ENCODE measurements around the gene LRRC49. TPM values are rescaled to one million over a fixed set of nuclear protein-coding genes. Genes with fewer than 3 reads are reported as not detected.

LRRC49 gene
- total RNA-seq, 2 donors from 2014 or later: 9.8 to 13.3 TPM

DNA sequence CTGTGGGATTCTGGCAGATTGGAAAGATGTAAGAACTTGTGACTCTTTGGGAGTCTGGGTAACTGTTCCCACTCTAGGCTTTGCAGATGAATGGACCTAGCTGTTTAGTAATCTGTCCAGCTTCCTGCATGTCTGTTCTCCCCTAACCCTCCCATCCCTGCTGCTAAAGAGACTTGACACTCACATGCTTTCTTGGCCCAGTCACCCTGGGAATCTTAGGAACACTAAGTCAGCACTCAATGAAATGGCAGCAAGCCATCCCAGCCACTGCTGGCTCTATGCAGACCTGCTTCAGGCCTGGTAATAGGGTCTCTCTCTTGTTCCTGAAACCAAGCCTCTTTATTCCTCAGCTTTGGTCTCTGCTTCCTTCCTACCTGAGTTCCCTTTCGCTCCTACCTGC is 158.9 kb downstream of the LRRC49 start:
- Histone ChIP-seq H3K4me3 (no peak overlapping the region), H3K36me3 (no peaks in the 10 kb centered on the region), H3K9me3 (no peaks in the 10 kb centered on the region), H3K4me1 (replicated peaks) (peaks cover 10% of the 10 kb centered on the region), H3K27ac (no peak overlapping the region), H3K27me3 (replicated peaks; ENCODE audit: insufficient read depth) (no peaks in the 10 kb centered on the region)
- TF ChIP-seq POLR2AphosphoS5 (IDR thresholded peaks at IDR 0.05) (no peak), POLR2A (IDR thresholded peaks at IDR 0.05) (no peak)
- TF ChIP-seq, protein P1, sequence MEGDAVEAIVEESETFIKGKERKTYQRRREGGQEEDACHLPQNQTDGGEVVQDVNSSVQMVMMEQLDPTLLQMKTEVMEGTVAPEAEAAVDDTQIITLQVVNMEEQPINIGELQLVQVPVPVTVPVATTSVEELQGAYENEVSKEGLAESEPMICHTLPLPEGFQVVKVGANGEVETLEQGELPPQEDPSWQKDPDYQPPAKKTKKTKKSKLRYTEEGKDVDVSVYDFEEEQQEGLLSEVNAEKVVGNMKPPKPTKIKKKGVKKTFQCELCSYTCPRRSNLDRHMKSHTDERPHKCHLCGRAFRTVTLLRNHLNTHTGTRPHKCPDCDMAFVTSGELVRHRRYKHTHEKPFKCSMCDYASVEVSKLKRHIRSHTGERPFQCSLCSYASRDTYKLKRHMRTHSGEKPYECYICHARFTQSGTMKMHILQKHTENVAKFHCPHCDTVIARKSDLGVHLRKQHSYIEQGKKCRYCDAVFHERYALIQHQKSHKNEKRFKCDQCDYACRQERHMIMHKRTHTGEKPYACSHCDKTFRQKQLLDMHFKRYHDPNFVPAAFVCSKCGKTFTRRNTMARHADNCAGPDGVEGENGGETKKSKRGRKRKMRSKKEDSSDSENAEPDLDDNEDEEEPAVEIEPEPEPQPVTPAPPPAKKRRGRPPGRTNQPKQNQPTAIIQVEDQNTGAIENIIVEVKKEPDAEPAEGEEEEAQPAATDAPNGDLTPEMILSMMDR (IDR thresholded peaks at IDR 0.05): no peak
- WGBS: 97% methylated on average over 1 of the region's 1 CpG
- intact Hi-C loops (cut with DNase I): no loop called here
- DNase-seq (ENCODE audit: low spot score): no peak

DNA sequence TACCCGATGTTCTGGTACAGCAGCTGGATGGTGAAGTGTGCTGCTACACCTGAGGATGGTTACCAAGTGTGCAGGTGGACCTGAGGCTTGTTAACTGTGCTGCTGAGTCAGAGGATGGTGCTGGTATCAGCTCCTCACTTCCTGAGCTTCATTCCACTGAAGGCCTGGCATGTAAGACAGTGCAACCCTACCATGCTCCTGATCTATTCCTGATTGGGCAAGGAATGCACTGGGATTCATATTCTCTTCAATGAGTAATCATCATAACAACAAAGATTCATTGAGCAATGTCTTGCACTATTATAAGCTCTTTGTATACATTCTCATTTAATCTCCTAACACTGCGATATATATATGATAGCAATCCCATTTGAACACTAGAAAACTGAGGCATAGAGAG is 159.7 kb downstream of the LRRC49 start:
- no peak for TF ChIP-seq POLR2A (IDR thresholded peaks at IDR 0.05)
- TF ChIP-seq, protein P1 (IDR thresholded peaks at IDR 0.05): no peak
- Histone ChIP-seq H3K27ac (no peak overlapping the region), H3K36me3 (no peaks in the 10 kb centered on the region), H3K27me3 (replicated peaks; ENCODE audit: insufficient read depth) (no peaks in the 10 kb centered on the region), H3K4me3 (no peak overlapping the region), H3K4me1 (replicated peaks) (peaks cover 10% of the 10 kb centered on the region), H3K9me3 (no peaks in the 10 kb centered on the region)
- DNase-seq (ENCODE audit: low spot score): no peak
- intact Hi-C loops (cut with DNase I): no loop called here
- 94% methylated on average over 2 of the region's 2 CpGs for WGBS

DNA sequence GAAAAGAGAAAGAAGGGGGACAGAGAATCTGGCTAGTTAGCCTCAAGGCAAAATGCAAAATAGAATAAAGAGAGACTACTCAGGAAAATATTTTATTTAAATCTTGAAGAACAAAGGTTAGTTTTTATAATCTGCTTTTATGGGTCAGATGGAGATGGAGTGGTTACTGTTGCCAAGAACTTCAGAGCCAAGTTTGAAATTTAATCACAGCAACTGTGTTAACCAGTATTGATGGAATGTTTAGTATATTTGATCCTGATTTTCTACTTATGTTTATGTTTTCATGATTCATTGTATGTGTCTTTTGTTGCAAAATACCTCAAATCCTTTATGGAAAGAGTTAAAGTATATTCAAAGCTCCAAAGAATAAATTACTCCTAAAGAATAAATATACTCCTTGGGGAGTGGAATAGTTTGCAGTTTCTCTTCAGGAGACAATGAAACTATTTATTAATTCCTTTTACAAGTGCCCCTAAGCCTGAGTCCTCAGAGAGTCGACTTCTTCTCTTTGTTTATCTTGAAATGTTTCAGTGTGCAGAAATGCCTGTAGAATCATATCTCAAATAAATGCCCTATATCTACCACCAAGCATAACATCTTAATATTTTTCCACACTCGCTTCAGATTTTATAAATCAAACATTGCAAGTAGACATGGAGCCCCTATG is 161.8 kb downstream of the LRRC49 start:
- Histone ChIP-seq H3K9me3 (no peaks in the 10 kb centered on the region), H3K4me3 (no peak overlapping the region), H3K27me3 (replicated peaks; ENCODE audit: insufficient read depth) (no peaks in the 10 kb centered on the region), H3K4me1 (replicated peaks) (peaks cover 10% of the 10 kb centered on the region), H3K36me3 (no peaks in the 10 kb centered on the region), H3K27ac (no peak overlapping the region)
- intact Hi-C loops (cut with DNase I): no loop called here
- DNase-seq (ENCODE audit: low spot score): no peak
- WGBS: 18% methylated on average over 2 of the region's 2 CpGs
- TF ChIP-seq POLR2AphosphoS5 (IDR thresholded peaks at IDR 0.05): no peak

DNA sequence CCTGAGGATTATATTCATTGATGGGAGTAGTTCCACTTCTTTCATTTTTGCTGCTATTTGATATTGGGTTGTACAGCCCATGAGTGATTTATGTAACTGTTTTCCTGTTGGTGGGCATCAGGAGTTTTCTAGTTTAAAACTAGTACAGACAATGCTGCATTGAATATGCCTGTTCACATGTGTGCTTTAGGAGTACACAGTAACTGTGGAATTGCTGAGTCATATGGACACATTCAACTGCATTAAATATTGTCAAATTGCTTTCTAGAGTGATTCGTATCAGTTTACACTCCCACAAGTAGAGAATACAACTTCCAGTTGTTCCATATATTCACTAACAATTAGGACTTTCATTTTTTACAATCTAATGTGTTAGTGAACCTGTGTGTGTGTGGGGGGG is 162.8 kb downstream of the LRRC49 start:
- H3K36me3 ChIP-seq: no peaks in the 10 kb centered on the region
- H3K9me3 ChIP-seq: no peaks in the 10 kb centered on the region
- DNase-seq (ENCODE audit: low spot score): no peak
- WGBS: 50% methylated on average over 1 of the region's 1 CpG
- no peak overlapping the region for H3K4me3 ChIP-seq
- intact Hi-C loops (cut with DNase I): no loop called here
- H3K27ac ChIP-seq: no peak overlapping the region
- H3K4me1 ChIP-seq (replicated peaks): peaks cover 10% of the 10 kb centered on the region
- TF ChIP-seq POLR2A (IDR thresholded peaks at IDR 0.05) (no peak), POLR2AphosphoS5 (IDR thresholded peaks at IDR 0.05) (no peak)
- no peaks in the 10 kb centered on the region for H3K27me3 ChIP-seq (replicated peaks; ENCODE audit: insufficient read depth)

DNA sequence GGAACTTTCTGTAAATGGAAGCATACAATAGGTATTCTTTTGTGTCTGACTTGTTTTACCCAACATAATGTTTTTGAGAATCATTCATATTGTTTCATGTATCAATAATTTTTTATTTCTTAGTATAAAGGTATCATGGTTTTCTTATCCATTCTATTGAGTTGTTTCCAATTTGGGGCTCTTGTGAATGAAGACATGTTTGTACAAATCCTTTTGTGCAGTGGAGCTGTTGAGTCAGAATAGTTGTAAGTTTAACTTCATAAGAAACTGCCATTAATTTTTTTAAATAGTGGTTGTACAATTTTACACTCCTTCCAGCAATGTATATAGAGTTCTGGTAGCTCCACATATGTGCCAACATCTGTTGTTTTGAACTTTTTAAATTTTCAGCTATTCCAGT is 163.5 kb downstream of the LRRC49 start:
- Histone ChIP-seq H3K27me3 (replicated peaks; ENCODE audit: insufficient read depth) (no peaks in the 10 kb centered on the region), H3K9me3 (no peaks in the 10 kb centered on the region), H3K4me3 (no peak overlapping the region), H3K4me1 (replicated peaks) (peaks cover 10% of the 10 kb centered on the region), H3K27ac (no peak overlapping the region), H3K36me3 (no peaks in the 10 kb centered on the region)
- no peak for DNase-seq (ENCODE audit: low spot score)
- intact Hi-C loops (cut with DNase I): no loop called here
- TF ChIP-seq POLR2A (IDR thresholded peaks at IDR 0.05) (no peak), POLR2AphosphoS5 (IDR thresholded peaks at IDR 0.05) (no peak)
- TF ChIP-seq, protein P1 (IDR thresholded peaks at IDR 0.05): no peak

DNA sequence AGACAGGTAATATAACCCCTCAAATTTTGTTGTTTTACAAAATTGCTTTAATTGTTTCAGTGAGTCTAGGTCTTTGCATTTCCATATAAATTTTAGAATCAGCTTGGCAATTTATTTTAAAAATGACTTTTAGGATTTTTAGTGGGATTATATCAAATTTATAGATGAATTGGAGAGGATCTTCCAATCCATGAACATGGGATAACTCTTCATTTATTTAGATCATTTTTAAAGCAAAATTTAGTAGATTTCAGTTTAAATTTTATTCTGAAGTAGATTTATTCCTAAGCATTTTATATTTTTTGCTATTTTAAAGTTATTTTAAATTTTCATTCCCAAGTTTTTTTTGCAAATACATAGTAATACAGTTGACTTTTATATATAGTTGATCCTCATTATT is 164.5 kb downstream of the LRRC49 start:
- H3K36me3 ChIP-seq: no peaks in the 10 kb centered on the region
- H3K9me3 ChIP-seq: no peaks in the 10 kb centered on the region
- H3K27me3 ChIP-seq (replicated peaks; ENCODE audit: insufficient read depth): no peaks in the 10 kb centered on the region
- no peak overlapping the region for H3K27ac ChIP-seq
- no peak for DNase-seq (ENCODE audit: low spot score)
- no peak for TF ChIP-seq POLR2A (IDR thresholded peaks at IDR 0.05)
- no peak for TF ChIP-seq POLR2AphosphoS5 (IDR thresholded peaks at IDR 0.05)
- TF ChIP-seq, protein P1 (IDR thresholded peaks at IDR 0.05): no peak
- peaks cover 10% of the 10 kb centered on the region for H3K4me1 ChIP-seq (replicated peaks)
- H3K4me3 ChIP-seq: no peak overlapping the region
- intact Hi-C loops (cut with DNase I): no loop called here
